ENCODE measurements around the gene CLTB.
"Not testable (repeated sequence)": the region's sequence is repeated elsewhere in the genome, so short reads cannot be mapped to it uniquely, and the experiment has no call there.

CLTB gene, protein sequence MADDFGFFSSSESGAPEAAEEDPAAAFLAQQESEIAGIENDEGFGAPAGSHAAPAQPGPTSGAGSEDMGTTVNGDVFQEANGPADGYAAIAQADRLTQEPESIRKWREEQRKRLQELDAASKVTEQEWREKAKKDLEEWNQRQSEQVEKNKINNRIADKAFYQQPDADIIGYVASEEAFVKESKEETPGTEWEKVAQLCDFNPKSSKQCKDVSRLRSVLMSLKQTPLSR

GRCh38 chr5:176415952-176416924, at the start of gene CLTB:
Gene CLTB (minus strand): TSS chr5:176416539. CDS start chr5:176416363, 176 bp downstream.
- DNase-seq = peak; percentile 50

GRCh38 chr5:176463113-176463764, 46.9 kb upstream of the CLTB start:
- DNase-seq = no peak

- DNase-seq = no peak
Measured at GRCh38 chr5:176461349-176461748, 45.0 kb upstream of the CLTB start.

GRCh38 chr5:176458904-176459561, 42.7 kb upstream of the CLTB start:
- DNase-seq = no peak

DNA sequence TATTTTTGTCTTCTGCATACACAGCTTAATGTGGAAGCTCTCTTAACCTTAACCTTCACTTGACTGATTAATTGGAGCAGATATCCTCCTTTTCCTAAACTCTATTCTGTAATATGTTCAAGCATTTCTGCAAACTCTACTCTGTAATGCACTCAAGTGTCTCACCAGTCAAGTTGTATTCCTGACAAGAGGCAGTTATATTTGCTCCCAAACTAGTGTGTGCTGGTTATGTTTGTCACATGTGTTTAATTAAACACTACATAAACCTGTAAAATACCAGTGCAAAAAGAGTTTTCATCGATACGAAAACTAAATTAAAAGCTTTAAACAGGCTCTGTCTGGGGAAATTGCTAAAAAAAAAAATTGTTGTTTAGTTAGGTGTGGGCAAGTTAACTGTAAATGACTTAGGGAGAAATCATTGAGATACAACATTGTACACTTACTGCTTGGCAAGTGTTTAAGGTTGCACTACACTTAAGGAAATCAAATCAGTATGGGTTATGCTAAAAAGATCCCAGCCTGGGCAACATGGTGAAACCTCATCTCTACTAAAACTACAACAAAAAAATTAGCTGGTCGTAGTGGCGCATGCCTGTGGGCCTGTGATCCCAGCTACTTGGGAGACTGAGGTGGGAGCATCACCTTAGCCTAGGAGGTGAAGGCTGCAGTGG, 38.5 kb upstream of the CLTB start:
- no peak for DNase-seq

DNA sequence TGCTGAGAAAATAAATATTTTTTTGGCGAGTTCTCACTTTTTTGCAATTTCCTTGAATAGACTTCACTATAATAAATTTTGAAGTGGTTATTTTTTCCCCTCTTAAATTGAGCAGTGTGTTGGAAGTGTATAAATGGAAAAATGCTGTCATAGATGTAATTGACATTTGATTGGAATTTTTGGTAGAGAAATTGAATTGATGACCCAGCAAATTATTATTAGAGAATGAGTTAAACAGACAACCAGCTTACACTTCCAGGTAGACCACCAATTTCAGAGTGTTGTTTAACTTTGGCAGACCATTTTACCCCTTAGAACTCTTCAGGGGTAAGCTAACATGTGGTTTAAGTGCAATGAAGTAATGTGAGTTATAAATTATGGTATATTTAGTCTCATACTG, 33.7 kb upstream of the CLTB start:
- no peak for DNase-seq

DNA sequence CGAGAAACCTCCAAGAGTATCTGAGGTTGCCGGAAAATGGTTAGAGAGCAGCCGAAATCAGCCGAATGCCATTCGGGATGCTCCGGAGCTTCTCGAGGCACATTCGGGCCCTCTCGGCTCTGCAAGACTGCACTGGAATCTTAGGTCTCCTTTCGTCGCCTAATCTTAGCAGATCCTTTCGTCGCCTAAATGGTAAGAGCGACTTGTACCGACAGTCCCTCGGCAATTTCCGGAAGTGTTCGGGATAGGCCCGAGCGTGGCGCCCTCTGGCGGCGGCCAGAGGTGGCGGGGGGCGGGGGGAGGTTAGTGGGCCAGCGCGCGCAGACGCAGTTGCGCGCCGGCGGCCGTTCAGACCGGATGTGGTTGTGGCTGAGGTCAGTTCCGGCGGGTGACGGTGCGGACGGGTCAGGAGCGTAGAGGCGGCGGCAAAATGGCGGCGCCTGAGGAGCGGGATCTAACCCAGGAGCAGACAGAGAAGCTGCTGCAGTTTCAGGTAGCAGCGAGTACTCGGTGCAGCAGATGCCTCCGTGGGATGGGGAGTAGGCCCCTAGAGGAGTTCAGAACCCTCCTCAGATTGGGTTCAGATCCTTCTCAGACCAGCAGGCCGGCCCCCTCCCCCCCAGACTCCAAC, 31.8 kb upstream of the CLTB start, which contains the start of gene FAF2:
FAF2 (plus strand) TSS at position 408 of the 631 bp plus-strand sequence; CDS start at position 431, 23 bp downstream.
- DNase-seq = peak; percentile 95

- peak; percentile 52 for DNase-seq
Measured at GRCh38 chr5:176447591-176447977, 31.2 kb upstream of the CLTB start.

GRCh38 chr5:176446884-176447590, 30.7 kb upstream of the CLTB start:
- DNase-seq = no peak

GRCh38 chr5:176446028-176446665, 29.8 kb upstream of the CLTB start:
- DNase-seq = no peak

DNA sequence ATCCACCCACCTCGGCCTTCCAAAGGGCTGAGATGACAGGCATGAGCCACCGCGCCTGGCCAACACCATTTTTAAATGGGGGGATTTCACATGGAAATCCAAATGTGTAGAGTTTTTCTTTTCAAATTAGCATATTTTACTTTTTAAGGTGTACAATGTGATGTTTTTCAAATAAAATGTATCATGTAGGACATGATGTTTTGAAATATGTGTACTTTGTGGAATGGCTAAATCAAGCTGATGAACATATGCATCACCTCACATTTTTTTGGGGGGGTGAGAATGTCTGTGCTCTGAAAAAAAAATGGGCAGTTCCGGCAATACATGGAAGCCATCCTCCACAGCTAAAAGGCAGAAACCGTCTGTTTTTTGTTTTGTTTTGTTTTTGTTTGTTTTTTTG, 28.4 kb upstream of the CLTB start:
- no peak for DNase-seq

DNA sequence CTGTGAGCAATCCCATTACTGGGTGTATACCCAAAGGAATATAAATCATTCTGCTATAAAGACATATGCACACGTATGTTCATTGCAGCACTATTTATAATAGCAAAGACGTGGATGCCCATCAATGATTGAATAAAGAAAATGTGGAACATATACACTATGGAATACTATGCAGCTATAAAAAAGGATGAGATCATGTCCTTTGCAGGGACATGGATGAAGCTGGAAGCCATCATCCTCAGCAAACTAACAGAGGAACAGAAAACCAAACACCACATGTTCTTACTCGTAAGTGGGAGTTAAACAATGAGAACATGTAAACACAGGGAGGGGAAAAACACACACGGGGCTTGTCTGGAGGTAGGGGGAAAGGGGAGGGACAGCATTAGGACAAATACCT, 26.6 kb upstream of the CLTB start:
- not testable (repeated sequence) for DNase-seq

DNA sequence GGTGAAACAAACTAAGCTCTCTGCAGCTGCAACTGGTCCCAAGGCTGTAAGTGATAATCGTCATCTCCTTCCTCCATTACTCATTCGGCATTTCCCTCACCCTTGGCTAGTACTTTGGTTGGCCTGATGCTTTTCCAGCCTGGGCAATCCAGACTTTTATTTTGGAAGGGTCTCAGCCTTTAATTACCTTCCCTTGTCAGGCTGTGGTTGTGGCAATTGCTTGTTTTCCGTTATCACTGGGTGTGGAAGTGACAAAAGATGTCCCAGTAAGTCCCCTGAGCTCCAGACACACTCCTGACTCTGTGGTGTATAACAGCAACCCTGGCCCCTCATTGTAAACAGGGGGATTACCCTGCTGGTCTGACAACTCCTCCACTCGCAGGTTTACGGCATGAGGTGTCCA, 25.6 kb upstream of the CLTB start:
- DNase-seq = no peak

GRCh38 chr5:176440927-176441706, 24.8 kb upstream of the CLTB start:
- DNase-seq = no peak

DNA sequence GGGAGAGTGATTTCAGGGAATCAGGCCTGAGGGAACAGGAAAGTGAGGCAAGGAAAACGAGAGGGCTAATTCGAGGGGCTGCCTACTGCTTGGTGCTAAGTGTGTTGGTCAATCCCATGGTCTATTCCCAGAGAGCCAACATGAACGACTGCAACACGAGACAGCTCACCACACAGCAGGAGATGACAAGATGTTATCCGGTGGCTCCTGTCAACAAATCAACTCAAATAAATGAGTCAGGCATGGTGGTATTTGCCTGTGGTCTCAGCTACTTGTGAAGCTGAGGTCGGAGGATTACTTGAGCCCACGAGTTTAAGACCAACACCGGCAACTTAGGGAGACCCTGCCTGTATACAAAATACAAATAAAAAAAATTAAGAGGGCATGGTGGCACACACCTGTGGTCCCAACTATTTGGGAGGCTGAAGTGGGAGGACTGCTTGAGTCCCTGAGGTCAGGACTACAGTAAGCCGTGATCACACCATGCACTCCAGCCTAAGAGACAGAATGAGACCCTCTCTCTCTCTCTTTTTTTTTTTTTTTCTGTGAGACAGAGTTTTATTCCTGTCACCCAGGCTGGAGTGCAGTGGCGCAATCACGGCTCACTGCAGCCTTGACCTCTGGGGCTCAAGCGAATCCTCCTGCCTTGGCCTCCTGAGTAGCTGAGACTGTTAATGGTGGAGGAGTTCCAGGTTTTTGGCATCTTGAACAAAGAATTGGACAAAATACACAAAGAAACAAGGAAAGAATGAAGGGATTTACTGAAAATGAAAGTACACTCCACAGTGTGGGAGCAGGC, 22.8 kb upstream of the CLTB start:
- no peak for DNase-seq

- DNase-seq = no peak
Measured at GRCh38 chr5:176436656-176437055, 20.3 kb upstream of the CLTB start.

GRCh38 chr5:176432707-176433106, 16.4 kb upstream of the CLTB start:
- no peak for DNase-seq

GRCh38 chr5:176429972-176430371, 13.6 kb upstream of the CLTB start:
- DNase-seq = no peak

- no peak for DNase-seq
Measured at GRCh38 chr5:176427971-176428370, 11.6 kb upstream of the CLTB start.

Measured in NCI-H748 treated with DMSO at 0.1 percent for 48 hours (cell line).